ENCODE data around the gene P3H4. TPM values are rescaled to one million over a fixed set of nuclear protein-coding genes. Genes with fewer than 3 reads are reported as not detected.
A peak's percentile ranks its signal among the peaks of the same experiment; 100 is the strongest.

The P3H4 gene
- total RNA-seq, 2 experiments from 2014 or later, result 2.1 to 3.0 TPM

DNA sequence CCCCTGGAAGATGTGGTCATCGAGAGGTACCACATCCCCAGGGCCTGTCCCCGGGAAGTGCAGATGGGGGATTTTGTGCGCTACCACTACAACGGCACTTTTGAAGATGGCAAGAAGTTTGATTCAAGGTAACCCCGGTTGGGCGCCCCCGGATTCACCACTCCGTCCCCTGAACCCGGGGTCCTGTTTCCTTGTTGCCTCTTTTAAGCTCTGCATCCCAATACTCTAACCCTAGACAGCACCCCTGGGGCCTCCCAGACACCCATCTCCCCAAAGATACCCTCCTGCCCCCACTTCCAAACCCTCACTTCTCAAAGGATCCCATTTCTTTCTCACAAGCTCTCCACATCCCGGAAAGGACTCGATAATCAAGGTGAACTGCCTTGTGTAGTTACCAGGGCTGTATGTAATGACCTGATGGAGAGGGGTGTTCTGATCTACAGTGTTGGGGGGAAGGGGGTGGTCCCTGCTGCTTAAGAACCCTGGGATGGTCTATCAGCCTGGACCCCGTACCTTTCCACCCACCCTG, 1.5 kb upstream of the P3H4 start:
- Mint-ChIP-seq H3K4me3 (no peak overlapping the region), H3K27me3 (peaks cover 18% of the 10 kb centered on the region), H3K36me3 (no peaks in the 10 kb centered on the region), H3K27ac (no peak overlapping the region), H3K9me3 (ENCODE audit: low read depth) (no peaks in the 10 kb centered on the region), H3K4me1 (peaks cover 18% of the 10 kb centered on the region)
- DNase-seq (no peak), ATAC-seq (no peak)
- CTCF ChIA-PET, result no interaction called here

DNA sequence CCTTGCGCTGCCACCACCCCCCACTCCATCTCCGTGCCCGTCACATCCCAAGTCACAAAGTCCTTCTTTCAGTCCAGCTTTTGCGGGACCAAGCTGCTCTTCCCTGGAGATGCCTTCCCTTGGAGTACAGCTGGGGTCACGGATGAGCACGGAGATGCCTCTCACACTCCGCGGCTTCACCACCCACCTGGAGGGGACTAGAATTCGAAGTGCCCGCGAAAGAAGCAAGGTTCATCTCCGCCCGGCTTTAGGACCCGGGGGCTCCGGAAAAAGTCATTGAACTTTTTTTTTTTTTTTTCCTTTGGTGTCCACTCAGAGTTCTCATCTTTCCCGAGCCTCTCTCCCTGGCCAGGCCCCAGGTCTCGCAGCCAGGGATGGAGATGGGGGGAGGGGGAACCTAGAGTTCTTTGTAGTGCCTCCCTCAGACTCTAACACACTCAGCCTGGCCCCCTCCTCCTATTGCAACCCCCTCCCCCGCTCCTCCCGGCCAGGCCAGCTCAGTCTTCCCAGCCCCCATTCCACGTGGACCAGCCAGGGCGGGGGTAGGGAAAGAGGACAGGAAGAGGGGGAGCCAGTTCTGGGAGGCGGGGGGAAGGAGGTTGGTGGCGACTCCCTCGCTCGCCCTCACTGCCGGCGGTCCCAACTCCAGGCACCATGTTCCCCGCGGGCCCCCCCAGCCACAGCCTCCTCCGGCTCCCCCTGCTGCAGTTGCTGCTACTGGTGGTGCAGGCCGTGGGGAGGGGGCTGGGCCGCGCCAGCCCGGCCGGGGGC, 817 bp upstream of the P3H4 start, which contains the start of gene FKBP10:
Gene FKBP10, plus strand, starts transcription at position 624 of the 771 bp plus-strand sequence. Its CDS starts 31 bp downstream, at position 655.
- H3K9me3 Mint-ChIP-seq (ENCODE audit: low read depth), result no peaks in the 10 kb centered on the region

DNA sequence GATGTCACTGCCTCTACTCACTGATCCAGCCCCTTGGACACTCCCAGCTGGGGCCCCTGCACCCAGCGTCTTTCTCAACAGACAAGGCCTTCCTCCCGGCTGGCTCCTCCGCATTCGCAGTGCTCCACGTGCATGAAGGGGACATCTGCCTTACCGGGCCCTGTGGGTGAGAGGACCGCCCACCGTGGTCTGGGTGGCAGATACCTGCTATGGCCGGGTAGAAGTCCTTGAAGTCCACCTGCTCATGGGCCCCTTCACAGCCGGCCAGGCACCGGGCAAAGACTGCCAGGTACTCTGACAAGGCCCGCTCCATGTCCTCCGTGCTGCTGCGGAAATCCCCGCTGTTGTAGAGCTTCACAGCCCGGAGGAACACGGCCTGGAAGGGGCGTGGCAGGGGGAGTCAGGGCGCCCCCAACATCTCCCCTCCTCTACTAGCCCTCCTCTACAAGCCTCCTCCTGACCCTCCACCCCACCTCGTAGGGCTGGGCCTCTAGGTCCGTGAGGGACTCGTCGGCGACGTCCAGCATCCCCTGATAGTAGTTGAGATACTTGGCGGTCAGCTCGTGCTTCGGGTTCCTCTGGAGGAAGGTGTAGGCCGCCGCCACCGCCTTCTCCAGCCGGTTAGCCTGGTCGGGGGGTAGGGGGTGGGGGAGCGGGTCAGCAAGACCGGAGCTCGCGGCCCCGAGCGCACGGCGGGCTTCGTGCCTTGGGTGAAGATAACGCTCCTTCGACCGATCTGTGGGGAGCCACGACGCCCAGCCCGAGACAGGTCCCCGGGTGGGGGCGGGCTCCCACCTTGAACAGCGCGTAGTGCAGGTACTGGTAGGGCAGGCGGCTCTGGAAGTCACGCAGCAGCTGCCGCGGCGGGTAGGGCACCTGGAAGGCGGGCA, 845 bp downstream of the P3H4 start:
- Mint-ChIP-seq H3K4me1 (peaks cover 18% of the 10 kb centered on the region), H3K36me3 (no peaks in the 10 kb centered on the region), H3K4me3 (peak overlapping the region; percentile 59), H3K27ac (no peak overlapping the region), H3K9me3 (ENCODE audit: low read depth) (no peaks in the 10 kb centered on the region), H3K27me3 (peaks cover 18% of the 10 kb centered on the region)
- CTCF ChIA-PET, result interaction anchor here (0.7 to 2.7 kb wide), 24 partner anchors 9 to 438 kb away, joined by 3 to 27 read pairs (median 4); partner anchors contain the start of genes ACLY, JUP and ODAD4
- ATAC-seq, result peak; percentile 38
- DNase-seq, result no peak

More for the DNA sequence above, 817 bp upstream of the P3H4 start, which contains the start of gene FKBP10:
- DNase-seq, result peak; percentile 53
- Mint-ChIP-seq H3K4me1 (peaks cover 18% of the 10 kb centered on the region), H3K27me3 (peaks cover 18% of the 10 kb centered on the region), H3K4me3 (peak within 1 kb of the TSS; percentile 86), H3K36me3 (no peaks in the 10 kb centered on the region), H3K27ac (peak within 1 kb of the TSS; percentile 45)
- CTCF ChIA-PET, result interaction anchor here (0.9 to 2.7 kb wide), 11 partner anchors 11 to 149 kb away, joined by 3 to 27 read pairs (median 4); partner anchors contain the start of genes ACLY and JUP
- no peak for ATAC-seq

DNA sequence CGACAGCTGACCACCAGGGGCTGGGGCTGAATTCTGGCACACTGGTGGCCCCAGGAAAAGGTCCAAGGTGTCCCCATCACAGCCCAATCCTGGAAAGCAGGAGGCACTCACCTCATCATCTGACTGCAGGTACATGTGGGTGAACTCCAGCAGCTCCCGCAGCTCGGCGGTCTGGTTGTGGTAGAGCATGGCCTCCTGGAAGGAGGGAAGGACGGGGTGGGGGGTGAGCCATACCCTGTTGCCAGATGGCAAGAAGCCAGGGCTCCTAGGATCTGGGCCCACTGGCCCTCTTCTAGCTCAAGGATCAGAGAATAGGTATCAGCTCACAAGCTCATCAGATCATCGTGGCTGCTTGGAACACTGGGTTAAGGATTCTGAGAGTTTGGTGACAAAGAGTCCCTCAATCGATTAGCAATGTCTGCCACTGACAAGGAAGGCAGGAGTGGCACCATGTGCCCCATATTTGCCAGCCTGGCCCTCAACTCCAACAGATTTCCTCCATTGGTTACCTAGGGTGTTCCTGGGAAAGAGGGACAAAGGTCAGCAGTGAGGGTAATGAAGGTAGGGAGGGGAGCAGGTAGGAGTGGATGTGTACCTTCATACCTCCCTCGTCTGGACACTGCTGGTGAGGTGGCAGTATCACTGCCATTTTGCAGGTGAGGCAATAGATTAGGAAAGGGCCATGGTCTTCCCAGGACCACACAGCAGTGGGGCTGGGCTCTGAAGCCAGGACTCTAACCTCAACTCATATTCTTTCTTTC, 4.9 kb downstream of the P3H4 start:
- H3K27me3 Mint-ChIP-seq, result peaks cover 8% of the 10 kb centered on the region
- H3K9me3 Mint-ChIP-seq (ENCODE audit: low read depth), result no peaks in the 10 kb centered on the region
- CTCF ChIA-PET, result no interaction called here
- H3K4me1 Mint-ChIP-seq, result peaks cover 10% of the 10 kb centered on the region
- H3K4me3 Mint-ChIP-seq, result no peak overlapping the region
- no peak for DNase-seq
- no peaks in the 10 kb centered on the region for H3K36me3 Mint-ChIP-seq
- no peak for ATAC-seq
- H3K27ac Mint-ChIP-seq, result no peak overlapping the region

DNA sequence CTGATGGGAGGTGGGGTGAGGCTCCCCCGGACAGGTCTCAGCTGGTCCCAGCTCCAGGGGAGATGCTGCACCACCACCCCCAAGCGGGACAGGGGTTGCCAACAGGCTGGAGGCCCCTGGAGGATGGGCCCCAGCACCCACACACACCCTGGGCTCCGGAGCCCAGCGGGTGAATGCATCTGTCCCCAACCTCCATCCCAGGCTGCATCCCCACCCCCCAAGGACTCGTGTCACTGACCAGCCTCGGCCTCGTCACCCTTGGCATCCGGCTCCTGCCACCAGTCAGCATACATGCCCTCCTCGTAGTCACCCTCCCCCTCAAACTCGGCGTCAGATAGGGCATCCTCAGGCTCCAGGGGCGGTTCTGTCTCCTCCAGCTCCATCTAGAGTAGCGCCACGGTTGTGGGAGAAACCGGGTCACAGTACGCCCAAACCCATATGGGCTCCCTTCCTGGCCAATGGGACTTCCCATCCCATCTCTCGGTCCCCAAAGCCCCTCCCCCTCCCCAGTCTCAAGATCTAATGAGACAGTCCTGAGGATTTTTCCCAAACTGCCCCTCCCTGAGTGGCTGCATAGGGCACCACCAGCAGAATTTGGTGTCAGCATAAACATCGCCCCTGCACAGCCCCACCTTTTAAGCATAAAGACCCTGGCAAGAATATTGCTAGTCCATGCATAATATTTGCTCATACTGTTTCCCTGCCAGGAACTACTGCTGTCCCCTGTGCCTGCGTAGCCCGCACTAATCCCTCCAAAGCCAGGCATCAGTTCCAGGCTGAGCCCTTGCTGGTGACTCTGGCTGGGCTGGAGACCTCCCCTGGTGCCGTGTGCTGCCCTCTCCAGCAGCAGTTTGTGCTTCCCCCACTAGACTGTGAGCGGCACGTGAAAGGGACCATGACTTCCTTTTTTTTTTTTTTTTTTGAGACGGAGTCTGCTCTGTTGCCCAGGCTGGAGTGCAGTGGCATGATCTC, 8.4 kb downstream of the P3H4 start:
- Mint-ChIP-seq H3K27me3 (no peaks in the 10 kb centered on the region), H3K36me3 (no peaks in the 10 kb centered on the region), H3K4me3 (no peak overlapping the region), H3K4me1 (peaks cover 6% of the 10 kb centered on the region), H3K27ac (no peak overlapping the region), H3K9me3 (ENCODE audit: low read depth) (no peaks in the 10 kb centered on the region)
- CTCF ChIA-PET, result interaction anchor here (0.9 to 5.0 kb wide), 7 partner anchors 8 to 155 kb away, joined by 3 to 41 read pairs (median 4); partner anchors contain the start of genes HAP1 and P3H4
- ATAC-seq (no peak), DNase-seq (no peak)

DNA sequence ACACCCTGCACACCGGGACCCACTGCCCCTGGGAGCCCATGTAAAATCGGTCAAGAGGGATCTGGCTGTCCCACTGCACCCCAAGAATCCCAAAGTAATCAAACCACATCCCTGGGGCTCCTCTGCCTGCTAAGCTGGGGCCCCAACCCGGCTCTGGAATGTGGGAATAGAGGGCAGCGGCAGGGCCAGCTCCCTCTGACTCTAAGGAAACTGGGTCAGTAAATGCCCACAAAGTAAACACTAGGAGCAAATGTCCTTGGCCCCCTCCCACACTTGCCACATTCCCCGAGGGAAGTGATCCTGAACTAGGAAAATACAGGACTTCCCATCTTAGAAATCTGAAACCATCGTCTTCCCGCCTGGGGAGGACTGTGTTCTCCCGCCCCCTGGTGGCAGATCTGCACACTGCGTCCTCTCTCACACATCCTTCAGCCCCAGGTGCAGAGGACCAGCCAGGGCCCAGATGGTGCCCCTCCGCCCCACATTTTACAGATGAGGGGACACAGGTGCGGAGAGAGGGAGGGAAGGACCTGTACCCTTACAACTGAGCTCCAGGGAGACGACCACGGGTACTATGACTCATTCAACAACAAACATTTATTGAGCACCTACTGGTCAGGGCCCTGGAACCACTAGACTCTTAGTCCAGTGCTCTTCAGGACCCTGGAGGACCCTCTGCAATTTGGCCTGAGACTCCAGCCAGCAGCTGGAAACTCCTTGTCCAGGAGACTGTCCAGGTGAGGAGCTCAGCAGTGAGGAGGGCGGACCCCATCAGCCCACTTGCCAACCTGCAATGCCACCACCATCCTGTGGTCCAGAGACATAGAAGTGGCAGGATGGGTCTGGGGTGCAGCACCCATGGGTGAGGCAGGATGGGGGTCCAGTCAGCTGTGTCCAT, 10.1 kb downstream of the P3H4 start:
- peaks cover 6% of the 10 kb centered on the region for H3K4me1 Mint-ChIP-seq
- no peaks in the 10 kb centered on the region for H3K36me3 Mint-ChIP-seq
- H3K4me3 Mint-ChIP-seq, result no peak overlapping the region
- no peaks in the 10 kb centered on the region for H3K9me3 Mint-ChIP-seq (ENCODE audit: low read depth)
- DNase-seq (peak; percentile 77), ATAC-seq (peak; percentile 90)
- no peak overlapping the region for H3K27ac Mint-ChIP-seq
- CTCF ChIA-PET, result interaction anchor here (0.6 to 5.0 kb wide), 26 partner anchors 9 to 553 kb away, joined by 3 to 41 read pairs (median 3); partner anchors contain the start of genes HAP1, JUP, NKIRAS2 and P3H4
- no peaks in the 10 kb centered on the region for H3K27me3 Mint-ChIP-seq

DNA sequence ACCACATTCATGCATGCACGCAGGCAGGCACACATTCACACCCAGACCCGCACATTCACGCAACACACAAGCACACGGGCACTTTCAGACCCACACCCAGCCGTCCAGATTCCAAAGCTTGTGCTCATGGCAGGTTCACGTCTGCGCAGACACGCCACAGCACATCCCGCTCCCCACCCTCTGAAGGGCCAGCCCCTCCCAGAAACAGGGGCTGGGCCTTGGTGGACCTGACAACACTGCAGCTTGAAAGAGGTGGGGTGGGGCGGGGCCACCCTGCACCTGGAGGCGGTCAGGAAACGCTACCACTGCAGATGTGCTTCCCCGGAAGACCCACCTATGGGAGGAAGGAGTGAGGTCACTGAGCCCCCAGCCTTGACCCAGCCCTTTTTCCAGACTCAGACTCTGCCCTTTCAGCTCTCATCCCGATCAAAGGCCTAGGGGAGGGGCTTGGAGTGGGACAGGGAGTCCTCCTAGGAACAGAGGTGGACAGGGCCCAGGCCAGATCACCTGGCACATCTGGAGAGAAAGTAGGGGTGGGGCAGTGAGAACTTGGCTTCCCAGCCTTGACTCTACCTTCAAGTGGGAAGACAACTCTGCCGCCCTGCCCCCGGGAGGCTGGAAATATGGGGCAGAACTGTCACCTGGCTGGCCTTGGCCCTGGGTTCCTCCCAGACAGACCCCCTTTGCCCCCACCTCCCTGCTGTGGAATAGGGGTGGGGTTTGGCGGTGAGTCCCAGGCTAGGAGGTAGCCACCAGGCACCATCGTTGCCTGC, 11.0 kb downstream of the P3H4 start:
- Mint-ChIP-seq H3K27ac (no peak overlapping the region), H3K27me3 (no peaks in the 10 kb centered on the region), H3K4me3 (no peak overlapping the region), H3K36me3 (no peaks in the 10 kb centered on the region), H3K4me1 (peaks cover 6% of the 10 kb centered on the region), H3K9me3 (ENCODE audit: low read depth) (no peaks in the 10 kb centered on the region)
- CTCF ChIA-PET, result interaction anchor here (0.6 to 5.0 kb wide), 19 partner anchors 8 to 932 kb away, joined by 3 to 41 read pairs (median 4); partner anchors contain the start of genes HAP1, JUP, NKIRAS2 and P3H4
- DNase-seq (no peak), ATAC-seq (no peak)

DNA sequence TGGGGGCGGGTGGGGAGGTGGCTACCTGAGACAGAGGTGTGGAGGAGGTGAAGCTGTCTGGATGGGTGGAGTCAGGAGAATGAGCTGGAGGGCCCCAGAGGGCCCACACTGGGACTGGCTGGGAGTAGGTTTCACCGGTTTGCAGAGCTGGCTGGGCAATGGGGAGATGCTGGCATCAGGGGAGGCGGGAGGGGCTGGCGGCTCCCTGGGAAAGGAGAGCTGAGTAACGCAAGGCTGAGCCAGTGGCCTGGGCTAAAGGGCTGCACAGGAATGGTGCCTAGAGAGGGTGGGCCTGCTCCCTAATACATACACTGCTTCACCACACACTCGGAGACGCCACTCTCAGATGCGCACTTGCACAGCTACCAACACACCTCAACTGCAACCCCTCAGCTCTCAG, 12.4 kb downstream of the P3H4 start:
- Mint-ChIP-seq H3K4me1 (peaks cover 6% of the 10 kb centered on the region), H3K36me3 (no peaks in the 10 kb centered on the region), H3K27me3 (peaks cover 4% of the 10 kb centered on the region), H3K9me3 (ENCODE audit: low read depth) (no peaks in the 10 kb centered on the region), H3K27ac (no peak overlapping the region), H3K4me3 (no peak overlapping the region)
- DNase-seq (no peak), ATAC-seq (no peak)
- CTCF ChIA-PET, result interaction anchor here (2.1 to 5.0 kb wide), 3 partner anchors 12 to 63 kb away, joined by 6 to 41 read pairs (median 8); partner anchors contain the start of genes HAP1, JUP and P3H4

DNA sequence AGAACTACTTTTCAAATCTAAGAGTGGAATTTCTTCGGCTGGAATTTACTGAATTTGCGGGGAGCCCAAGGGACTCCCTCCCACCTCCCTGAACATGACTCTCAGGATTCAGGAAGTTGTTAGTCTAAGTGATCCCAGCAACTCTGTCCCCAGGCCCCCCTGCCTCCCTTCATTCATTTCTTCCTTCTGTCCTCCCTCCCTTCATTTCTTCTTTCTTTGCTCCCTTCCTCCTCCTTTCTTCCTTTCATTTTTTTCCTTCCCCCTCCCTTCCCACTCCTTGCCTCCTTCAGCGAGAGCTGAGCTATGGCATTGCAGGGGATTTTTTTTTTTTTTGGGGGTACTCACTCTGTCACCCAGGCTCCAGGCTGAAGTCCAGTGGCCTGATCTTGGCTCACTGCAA, 14.4 kb downstream of the P3H4 start:
- no peak overlapping the region for H3K27ac Mint-ChIP-seq
- CTCF ChIA-PET, result interaction anchor here (1.0 kb wide), 1 partner anchor 20 kb away, joined by 3 read pairs; no protein-coding TSS in a partner anchor
- peaks cover 6% of the 10 kb centered on the region for H3K4me1 Mint-ChIP-seq
- no peaks in the 10 kb centered on the region for H3K9me3 Mint-ChIP-seq (ENCODE audit: low read depth)
- no peaks in the 10 kb centered on the region for H3K36me3 Mint-ChIP-seq
- no peak for ATAC-seq
- no peak overlapping the region for H3K4me3 Mint-ChIP-seq
- DNase-seq, result no peak
- H3K27me3 Mint-ChIP-seq, result peaks cover 4% of the 10 kb centered on the region

DNA sequence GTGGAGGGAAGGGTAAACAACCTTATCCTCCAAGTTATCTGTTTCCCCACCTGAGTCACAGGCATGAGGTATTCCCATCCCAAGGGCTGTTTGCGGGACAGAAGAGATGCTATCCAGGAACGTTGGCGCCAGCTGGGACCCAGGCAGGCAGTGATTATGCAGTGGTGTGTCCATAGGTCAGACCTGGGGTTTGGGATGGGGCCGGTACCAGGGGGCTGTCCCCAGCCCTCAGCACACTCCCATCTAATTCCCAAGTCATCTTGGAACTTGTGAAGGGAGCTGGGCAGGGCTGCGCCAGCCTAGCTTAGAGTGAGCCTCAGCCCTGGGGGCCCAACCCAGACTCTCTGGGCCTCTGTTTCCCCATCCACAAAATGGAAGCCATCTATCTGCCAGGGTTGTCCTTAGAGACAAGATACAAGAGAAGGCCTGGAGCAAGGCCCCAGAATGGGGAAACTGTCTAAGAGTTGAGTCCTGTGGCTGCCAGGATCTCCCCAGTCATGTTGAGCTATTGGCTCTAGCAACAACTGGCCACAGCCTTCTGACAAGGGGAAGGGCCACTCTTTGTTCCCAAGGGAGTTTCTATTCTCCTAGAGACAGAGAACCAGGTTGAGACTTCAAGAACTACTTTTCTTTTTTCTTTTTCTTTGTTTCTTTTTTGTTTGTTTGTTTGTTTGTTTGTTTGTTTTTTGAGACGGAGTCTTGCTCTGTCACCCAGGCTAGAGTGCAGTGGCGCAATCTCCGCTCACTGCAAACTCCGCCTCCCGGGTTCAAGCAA, 15.4 kb downstream of the P3H4 start:
- Mint-ChIP-seq H3K27me3 (peaks cover 4% of the 10 kb centered on the region), H3K36me3 (no peaks in the 10 kb centered on the region), H3K27ac (no peak overlapping the region), H3K4me1 (peaks cover 2% of the 10 kb centered on the region), H3K4me3 (no peak overlapping the region), H3K9me3 (ENCODE audit: low read depth) (no peaks in the 10 kb centered on the region)
- ATAC-seq (no peak), DNase-seq (no peak)
- CTCF ChIA-PET, result interaction anchor here (0.9 to 1.4 kb wide), 2 partner anchors 15 to 59 kb away, joined by 4 to 6 read pairs; partner anchors contain the start of gene P3H4
